Activated CD4-positive, alpha-beta T cell treated with anti-CD3 and anti-CD28 coated beads, Interleukin-2, amount 50 U/mL, for 4 hours (primary cell): ENCODE results near the gene DDI1.

Source experiments
- DNase-seq, 2 experiments: peaks; one replicate each; pipeline ENCODE4 v3.0.0-alpha.2; 2020

DDI1 gene

DNA sequence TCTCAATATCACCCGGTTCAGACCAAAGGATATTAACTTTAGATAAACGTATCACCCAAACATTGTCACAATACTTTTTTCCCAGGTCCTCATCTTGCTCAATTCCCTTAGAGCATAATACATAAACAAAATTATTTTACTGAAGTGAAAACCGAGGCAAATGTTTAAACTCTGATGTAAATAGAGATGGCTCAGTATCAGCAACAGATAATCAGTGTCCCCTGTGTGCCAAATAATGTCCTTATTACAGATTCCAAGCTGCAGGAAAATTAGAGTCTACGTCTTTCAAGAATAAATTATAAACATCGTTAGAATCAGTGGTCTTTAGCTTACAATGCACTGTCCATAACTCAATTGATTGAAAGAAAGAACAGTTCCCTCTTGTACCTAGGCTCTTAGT, 50.2 kb downstream of the DDI1 start:
- no peak for DNase-seq
